GM10248 (cell line): ENCODE data around the gene GLRX.
"Not testable (repeated sequence)": the region's sequence is repeated elsewhere in the genome, so short reads cannot be mapped to it uniquely, and the experiment has no call there.

Experiments
- CTCF ChIA-PET: fragments of 300-600 bp; sonication (Branson Sonifier 250); formaldehyde crosslinking; extraction: SDS; loops from one replicate; lab custom pipeline; 2021; ENCODE audit warnings: antibody characterized with exemption; lab: Yijun Ruan, JAX
- POLR2A ChIA-PET: fragments of 350-650 bp; sonication (Branson Sonifier 250); formaldehyde crosslinking; extraction: SDS; loops from one replicate; lab custom pipeline; 2020; ENCODE audit warnings: antibody characterized with exemption; lab: Yijun Ruan, JAX
- DNase-seq: peaks from one replicate; pipeline ENCODE4 v3.0.0; 2012; ENCODE audit errors: extremely low spot score
- CTCF ChIP-seq: IDR thresholded peaks from 2 replicates; pipeline ENCODE4 v1.5.1; 2012; ENCODE audit warnings: mild to moderate bottlenecking, low read depth; ENCODE audit errors: extremely low read depth, missing control alignments, control extremely low read depth

GLRX gene

GRCh38 chr5:95822542-95823181 is at the start of gene GLRX:
Gene GLRX, minus strand, starts transcription at chr5:95822726. Its CDS starts 64 bp downstream, at chr5:95822662.
- peak; percentile 58 for DNase-seq
- CTCF ChIA-PET = interaction anchor here (0.8 to 8.3 kb wide), 15 partner anchors 9 to 179 kb away, joined by 3 to 68 read pairs (median 7); no protein-coding TSS in a partner anchor
- POLR2A ChIA-PET = interaction anchor here (0.7 to 1.0 kb wide), 2 partner anchors 12 to 14 kb away, joined by 4 read pairs; no protein-coding TSS in a partner anchor
- TF ChIP-seq CTCF = no peak

- CTCF ChIA-PET = interaction anchor here (0.9 to 4.2 kb wide), 10 partner anchors 7 to 464 kb away, joined by 4 to 33 read pairs (median 6); no protein-coding TSS in a partner anchor
- TF ChIP-seq CTCF = no peak
- POLR2A ChIA-PET = interaction anchor here (1.2 kb wide), 1 partner anchor 57 kb away, joined by 4 read pairs; no protein-coding TSS in a partner anchor
- no peak for DNase-seq
Measured at GRCh38 chr5:95871146-95871806, 48.8 kb upstream of the GLRX start.

DNA sequence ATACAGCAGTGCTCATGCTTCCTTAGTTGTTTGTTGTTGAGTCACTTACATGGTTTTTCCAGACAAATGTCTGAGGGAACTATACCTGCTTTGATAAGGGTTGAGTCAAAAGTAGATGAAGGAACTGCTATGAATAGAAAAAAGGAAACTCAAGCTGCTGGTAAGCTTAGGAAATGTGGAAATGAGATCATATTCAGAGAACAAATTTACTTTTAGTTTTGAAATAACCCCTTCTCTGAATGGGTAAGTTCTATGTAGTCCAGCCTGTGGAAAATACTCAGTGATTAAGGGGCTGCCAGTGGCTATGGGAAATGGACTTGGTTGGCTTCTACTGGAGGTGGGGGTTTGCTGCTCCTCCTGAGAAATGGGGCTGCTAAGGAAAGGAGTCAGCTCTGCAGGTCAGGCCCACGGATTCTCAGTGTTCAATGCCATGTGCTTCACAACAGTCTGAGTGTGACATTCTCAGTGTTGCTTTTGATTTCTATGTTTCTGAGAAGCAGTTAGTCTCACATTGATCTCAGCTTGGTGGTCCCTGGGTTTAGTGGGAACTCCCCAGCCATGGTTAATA is 47.7 kb upstream of the GLRX start:
- ChIA-PET POLR2A (no interaction called here), CTCF (interaction anchor here (0.9 to 4.2 kb wide), 18 partner anchors 8 to 475 kb away, joined by 3 to 33 read pairs (median 4); partner anchors contain the start of gene ELL2)
- DNase-seq = peak; percentile 45
- no peak for TF ChIP-seq CTCF

GRCh38 chr5:95869173-95869855 is 46.8 kb upstream of the GLRX start:
- not testable (repeated sequence) for DNase-seq
- ChIA-PET POLR2A (interaction anchor here (0.7 kb wide), 1 partner anchor 83 kb away, joined by 3 read pairs; no protein-coding TSS in a partner anchor), CTCF (interaction anchor here (0.9 to 4.2 kb wide), 19 partner anchors 7 to 1293 kb away, joined by 3 to 33 read pairs (median 4); partner anchors contain the start of gene ELL2)

- ChIA-PET POLR2A (no interaction called here), CTCF (interaction anchor here (0.9 to 4.2 kb wide), 5 partner anchors 10 to 1295 kb away, joined by 3 to 33 read pairs (median 4); no protein-coding TSS in a partner anchor)
- TF ChIP-seq CTCF = no peak
- no peak for DNase-seq
Measured at GRCh38 chr5:95868136-95868535, 45.6 kb upstream of the GLRX start.

DNA sequence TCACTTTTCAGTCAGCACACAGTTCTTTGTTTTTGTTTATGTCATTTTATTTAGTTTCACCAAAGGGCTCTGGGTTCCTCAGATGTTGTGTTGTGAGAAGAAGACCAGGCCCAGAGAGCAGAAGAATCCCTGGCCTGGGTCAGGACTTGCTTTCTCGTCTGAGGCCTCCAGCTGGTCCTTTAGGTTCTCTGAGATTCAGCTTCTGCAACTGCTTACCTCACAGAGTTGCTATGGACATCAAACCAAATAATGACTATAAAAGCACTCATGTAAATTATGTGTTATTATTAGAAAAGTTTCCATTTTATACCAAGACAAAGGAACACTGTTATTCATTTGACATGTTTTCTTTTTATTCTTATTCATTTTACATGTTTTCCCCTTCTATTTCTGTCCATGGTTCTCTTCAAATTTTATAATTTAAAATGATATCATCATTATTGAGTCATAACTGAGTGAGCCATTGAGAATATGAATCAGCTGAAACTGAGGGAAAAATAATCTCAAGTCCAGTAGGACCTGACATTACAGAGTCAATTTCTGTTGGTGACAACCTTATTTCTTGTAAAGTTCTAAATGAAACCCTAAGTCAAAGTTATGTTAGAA is 44.0 kb upstream of the GLRX start:
- CTCF ChIA-PET = interaction anchor here (1.2 to 1.6 kb wide), 3 partner anchors 19 to 478 kb away, joined by 3 to 4 read pairs (median 3); no protein-coding TSS in a partner anchor
- no peak for TF ChIP-seq CTCF
- no peak for DNase-seq
- POLR2A ChIA-PET = no interaction called here
